MG63 (cell line): Measurements from ENCODE around the gene DPP9. TPM values are rescaled to one million over a fixed set of nuclear protein-coding genes. Genes with fewer than 3 reads are reported as not detected.

Experiments used
- DNase-seq: peaks from one replicate; pipeline ENCODE4 v3.0.0-alpha.2; 2020
- H3K27me3 ChIP-seq: fragments of 250-450 bp; sonication (Bioruptor Pico); 2 replicates; pipeline ENCODE4 v1.5.1; 2020; ENCODE audit warnings: mild to moderate bottlenecking, moderate library complexity
- H3K36me3 ChIP-seq: fragments of 250-450 bp; sonication (Bioruptor Pico); 2 replicates; pipeline ENCODE4 v1.5.1; 2020; ENCODE audit warnings: mild to moderate bottlenecking, moderate library complexity
- H3K4me3 ChIP-seq: fragments of 250-450 bp; sonication (Bioruptor Pico); 2 replicates; pipeline ENCODE4 v1.5.1; 2020; ENCODE audit warnings: mild to moderate bottlenecking, moderate library complexity
- H3K9me3 ChIP-seq: fragments of 250-450 bp; sonication (Bioruptor Pico); 2 replicates; pipeline ENCODE4 v1.5.1; 2020; ENCODE audit warnings: mild to moderate bottlenecking, moderate library complexity
- total RNA-seq: library from RNA; depleted of rRNA; stranded (reverse); fragments of >200 nt; shearing (Covaris generic); gene quantifications from 2 replicates; pipeline ENCODE4 v1.2.3, GENCODE V29; 2014; ENCODE audit warnings: low replicate concordance; rRNA removed

DPP9 gene
- 16.1 and 17.0 TPM in 2 replicates for total RNA-seq

DNA sequence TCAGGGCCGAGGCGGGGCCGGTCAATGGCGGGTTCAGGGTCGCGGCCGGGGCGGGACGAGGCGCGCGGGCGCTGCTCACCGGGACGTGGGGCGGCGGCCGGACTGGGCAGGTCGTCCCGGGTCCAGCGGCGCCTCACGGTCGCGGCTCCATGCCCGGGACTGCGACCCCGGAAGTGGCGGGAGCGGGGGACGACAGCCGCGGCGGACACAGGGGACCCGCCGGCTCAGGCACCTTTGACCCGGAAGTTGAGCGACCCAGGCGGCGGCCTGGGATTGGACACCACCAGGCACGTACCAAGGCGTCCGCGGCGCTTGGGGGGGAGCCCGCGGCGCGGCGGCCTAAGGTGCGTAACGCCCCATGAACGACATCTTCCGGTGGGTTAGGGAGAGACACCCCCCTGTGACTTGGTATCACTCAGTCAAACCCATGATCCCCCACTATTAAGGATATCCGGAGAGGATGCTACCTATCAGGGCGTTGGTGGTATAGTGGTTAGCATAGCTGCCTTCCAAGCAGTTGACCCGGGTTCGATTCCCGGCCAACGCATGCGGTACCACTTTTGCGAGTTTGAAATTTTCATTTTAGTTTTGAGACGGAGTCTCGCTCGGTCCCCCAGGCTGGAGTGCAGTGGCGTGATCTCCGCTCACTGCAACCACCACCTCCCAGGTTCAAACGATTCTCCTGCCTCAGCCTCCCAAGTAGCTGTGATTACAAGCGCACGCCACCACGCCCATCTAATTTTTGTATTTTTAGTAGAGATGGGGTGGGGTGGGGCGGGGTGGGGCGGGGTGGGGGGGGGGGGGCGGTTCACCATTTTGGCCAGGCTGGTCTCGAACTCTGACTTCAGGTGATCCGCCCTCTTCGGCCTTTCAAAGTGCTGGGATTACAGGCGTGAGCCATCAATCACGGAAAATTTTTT, at the start of gene DPP9:
Gene DPP9, minus strand, starts transcription at position 248 of the 920 bp plus-strand sequence. CDS start 3,936 bp downstream, outside the sequence.
- no peaks in the 10 kb centered on the region; the same call in 1 of the 2 replicates for H3K36me3 ChIP-seq
- peak within 1 kb of the TSS; percentile 70 for H3K4me3 ChIP-seq
- H3K27me3 ChIP-seq = no peaks in the 10 kb centered on the region
- peak; percentile 95 for DNase-seq
- no peaks in the 10 kb centered on the region for H3K9me3 ChIP-seq

DNA sequence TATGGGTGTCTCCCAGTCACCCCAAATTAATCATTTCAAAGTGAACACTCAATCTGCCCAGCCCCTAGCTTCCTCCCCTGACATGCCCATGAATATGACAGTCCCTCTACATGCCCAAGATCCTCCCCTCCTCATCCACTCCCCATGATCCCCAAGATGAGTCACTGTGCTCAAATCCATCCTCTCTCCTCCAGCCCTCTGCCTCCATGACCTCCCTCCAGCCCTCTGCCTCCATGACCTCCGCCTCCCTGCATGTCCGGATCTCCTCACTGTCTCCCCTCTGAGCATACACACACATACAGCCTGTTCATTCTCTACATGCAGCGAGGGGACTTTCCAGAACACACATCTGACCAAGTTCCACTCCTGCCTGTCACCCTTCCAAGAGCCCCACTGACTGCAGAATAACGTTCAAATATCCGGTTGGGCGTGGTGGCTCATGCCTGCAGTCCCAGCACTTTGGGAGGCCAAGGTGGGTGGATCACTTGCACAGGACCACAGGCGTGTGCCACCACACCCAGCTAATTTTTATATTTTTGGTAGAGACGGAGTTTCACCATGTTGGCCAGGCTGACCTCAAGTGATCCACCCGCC, 49.5 kb upstream of the DPP9 start:
- Histone ChIP-seq H3K4me3 (no peak overlapping the region), H3K36me3 (no peaks in the 10 kb centered on the region), H3K27me3 (no peaks in the 10 kb centered on the region), H3K9me3 (no peaks in the 10 kb centered on the region)
- no peak for DNase-seq

DNA sequence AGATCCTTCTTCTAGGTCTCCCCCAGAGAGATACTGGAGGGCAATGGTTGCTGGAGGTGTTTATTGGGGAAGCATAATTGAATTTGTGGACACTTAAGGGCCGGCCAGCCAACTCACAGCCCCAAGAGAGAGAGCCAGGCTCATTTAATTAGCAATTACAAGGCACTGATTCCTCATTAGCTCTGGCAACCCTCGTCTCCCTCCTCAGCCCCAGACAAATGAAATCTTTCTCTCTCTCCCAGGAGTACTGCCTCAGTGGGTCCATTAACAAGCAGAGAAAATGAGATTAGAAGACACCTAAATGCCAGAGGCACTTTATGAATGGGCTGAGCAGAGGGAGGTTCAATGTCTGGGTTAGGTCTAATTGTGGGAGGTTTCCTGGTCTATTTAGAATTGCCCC, 48.9 kb upstream of the DPP9 start:
- Histone ChIP-seq H3K36me3 (no peaks in the 10 kb centered on the region), H3K27me3 (no peaks in the 10 kb centered on the region), H3K4me3 (no peak overlapping the region), H3K9me3 (no peaks in the 10 kb centered on the region)
- no peak for DNase-seq

DNA sequence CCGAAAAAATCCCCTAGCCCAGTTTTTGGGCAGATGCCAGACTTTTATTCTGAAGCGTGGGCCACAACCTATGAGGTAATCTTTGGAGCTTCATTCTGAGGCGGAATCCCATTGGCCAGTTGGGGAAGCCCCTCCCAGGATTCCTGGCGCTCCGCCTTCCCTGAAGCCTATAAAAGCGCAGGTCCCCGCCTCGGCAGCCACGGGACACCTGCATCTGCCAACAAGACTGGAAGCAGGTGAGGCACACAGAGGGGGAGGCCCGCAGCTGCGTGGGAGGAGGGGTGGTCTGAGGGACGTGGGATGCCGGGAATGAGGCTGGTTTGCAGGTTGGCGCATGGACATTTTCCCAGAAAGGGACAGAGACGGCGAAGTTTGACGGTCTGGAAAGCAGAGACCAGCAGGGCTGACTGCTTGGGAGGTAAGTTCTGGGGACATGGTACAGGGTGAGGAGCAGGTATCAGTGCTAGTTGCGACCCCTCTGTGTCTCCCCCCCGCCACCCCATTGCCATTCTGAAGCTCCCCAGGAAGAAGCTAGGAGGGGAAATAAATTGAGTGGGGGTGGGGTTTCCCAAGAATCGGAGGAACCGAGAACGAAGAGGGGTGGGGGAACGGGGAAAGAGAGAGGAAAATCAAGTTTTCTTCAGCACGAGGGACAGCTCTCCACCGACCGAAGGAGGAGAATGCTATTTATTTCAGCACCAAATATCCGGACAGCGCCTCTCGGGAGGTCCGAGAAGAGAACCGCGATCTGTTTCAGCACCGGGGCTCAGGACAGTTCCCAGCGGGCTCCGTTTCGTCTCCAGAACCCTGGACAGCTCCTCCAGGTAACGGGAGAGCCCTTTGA, 45.5 kb upstream of the DPP9 start:
- H3K27me3 ChIP-seq = no peaks in the 10 kb centered on the region
- DNase-seq = peak; percentile 50
- no peaks in the 10 kb centered on the region for H3K36me3 ChIP-seq

DNA sequence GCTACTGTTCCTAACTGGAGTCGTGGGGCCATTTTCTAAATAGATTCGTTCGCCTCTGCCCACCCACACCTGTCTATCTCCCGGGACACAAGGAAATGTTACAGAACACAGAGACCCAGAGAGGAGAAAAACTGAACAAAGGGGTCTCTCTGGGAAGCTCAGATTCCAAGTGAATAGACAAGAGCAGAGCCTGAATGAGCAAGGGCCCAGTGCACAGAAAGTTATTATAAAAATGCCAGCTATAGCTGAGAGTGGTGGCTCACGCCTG, 40.7 kb upstream of the DPP9 start:
- Histone ChIP-seq H3K27me3 (no peaks in the 10 kb centered on the region; the same call in 1 of the 2 replicates), H3K36me3 (no peaks in the 10 kb centered on the region), H3K4me3 (no peak overlapping the region), H3K9me3 (no peaks in the 10 kb centered on the region)
- DNase-seq = no peak

More for the DNA sequence above, 45.5 kb upstream of the DPP9 start:
- no peak overlapping the region for H3K4me3 ChIP-seq
- H3K9me3 ChIP-seq = no peaks in the 10 kb centered on the region

DNA sequence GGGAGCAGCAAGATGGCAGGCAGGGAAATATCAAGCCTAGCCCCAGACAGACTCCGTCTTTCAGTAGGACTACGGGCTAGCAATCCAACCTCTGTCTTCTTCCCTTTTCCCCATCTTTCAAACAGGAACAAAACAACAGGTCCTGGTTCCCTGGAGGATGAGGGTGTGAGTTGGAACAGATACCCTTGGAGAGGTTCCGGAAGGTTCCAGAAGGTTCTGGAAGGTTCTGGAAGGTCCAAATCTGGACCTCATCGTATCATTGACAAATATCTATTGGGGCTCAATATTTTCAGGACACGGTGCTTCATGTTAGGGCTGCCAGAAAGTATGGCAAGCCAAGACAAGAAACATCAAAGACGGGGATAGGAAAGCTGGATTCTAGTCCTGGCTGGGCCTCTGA, 39.4 kb upstream of the DPP9 start:
- Histone ChIP-seq H3K27me3 (no peaks in the 10 kb centered on the region; the same call in 1 of the 2 replicates), H3K9me3 (no peaks in the 10 kb centered on the region), H3K36me3 (no peaks in the 10 kb centered on the region), H3K4me3 (no peak overlapping the region)
- DNase-seq = no peak

DNA sequence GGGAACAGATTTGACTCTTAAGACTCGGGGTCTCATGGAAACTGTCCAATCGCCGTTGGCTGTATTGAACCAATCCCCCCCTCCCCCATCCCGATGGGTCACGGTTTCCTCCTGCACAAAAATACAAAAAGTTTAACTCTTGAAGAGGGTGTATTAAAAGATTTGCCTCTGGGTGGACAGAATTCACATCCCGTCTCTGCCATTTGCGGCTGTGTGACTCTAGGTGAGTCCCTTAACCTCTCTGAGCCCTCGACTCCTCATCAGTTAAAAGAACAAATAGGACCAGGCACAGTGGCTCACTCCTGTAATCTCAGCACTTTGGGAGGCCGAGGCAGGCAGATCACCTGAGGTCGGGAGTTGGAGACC, 36.6 kb upstream of the DPP9 start:
- DNase-seq = no peak
- Histone ChIP-seq H3K36me3 (no peaks in the 10 kb centered on the region), H3K27me3 (no peaks in the 10 kb centered on the region; the same call in none of the 2 replicates), H3K4me3 (no peak overlapping the region), H3K9me3 (no peaks in the 10 kb centered on the region)

DNA sequence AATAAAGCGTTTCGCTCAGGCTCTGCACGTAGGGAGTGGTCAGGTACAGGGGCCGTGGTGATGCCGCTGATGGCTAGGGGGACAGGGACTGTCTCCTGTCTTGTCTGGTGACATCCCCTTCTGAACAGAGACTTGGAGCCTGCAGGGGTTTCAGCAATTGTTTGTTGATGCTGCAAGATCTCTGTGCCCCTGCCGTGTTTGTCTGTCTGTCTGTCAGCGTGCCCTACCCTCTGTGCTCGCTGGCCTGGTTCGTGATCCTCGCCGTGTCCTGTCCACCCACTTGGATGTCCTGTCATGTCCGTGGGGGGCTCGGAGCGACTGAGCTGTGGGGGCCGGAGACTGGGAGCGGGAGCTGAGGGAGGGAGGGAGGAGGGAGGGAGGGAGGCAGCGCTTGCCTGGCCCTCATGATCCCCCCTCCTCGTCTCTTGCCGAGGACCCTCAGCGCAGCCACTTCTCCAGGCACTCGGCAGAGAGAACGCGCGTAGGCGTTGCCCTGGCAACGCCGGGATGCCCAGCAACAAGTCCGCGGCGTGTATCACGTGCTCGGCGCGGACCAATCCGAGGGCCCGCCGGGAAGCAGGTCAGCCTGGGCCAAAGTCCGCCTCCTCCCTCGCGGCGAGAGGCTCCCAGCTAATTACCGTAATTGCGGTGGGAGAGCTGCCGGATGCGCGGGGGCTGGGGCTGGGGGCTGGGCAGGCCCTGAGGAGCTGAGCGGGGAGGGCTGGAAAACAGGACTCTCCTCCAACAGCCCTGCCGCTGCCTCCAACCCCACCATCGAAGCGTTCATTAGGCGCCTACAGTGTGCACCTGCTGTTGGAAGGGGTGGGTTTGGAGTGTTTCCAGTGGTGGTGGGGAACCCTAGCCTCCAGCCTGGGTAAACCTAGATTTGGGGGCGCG, 36.0 kb upstream of the DPP9 start:
- H3K36me3 ChIP-seq = no peaks in the 10 kb centered on the region
- H3K27me3 ChIP-seq = no peaks in the 10 kb centered on the region; the same call in none of the 2 replicates
- H3K9me3 ChIP-seq = no peaks in the 10 kb centered on the region
- peak; percentile 64 for DNase-seq
- no peak overlapping the region for H3K4me3 ChIP-seq

DNA sequence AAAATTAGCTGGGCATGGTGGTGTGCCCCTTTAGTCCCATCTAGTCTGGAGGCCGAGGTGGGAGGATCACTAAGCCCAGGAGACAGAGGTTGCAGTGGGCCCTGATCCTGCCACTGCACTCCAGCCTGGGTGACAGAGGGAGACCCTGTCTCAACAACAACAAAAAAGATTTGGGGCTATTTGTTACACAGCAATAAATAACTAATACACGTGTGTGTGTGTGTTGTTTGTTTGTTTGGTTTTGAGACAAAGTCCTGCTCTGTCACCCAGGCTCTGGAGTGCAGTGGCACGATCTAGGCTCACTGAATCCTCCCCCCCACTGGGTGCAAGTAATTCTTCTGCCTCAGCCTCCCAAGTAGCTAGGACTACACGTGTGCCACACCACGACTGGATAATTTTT, 35.0 kb upstream of the DPP9 start:
- H3K9me3 ChIP-seq = no peaks in the 10 kb centered on the region
- no peaks in the 10 kb centered on the region; the same call in none of the 2 replicates for H3K27me3 ChIP-seq
- no peaks in the 10 kb centered on the region for H3K36me3 ChIP-seq
- no peak overlapping the region for H3K4me3 ChIP-seq
- DNase-seq = no peak

DNA sequence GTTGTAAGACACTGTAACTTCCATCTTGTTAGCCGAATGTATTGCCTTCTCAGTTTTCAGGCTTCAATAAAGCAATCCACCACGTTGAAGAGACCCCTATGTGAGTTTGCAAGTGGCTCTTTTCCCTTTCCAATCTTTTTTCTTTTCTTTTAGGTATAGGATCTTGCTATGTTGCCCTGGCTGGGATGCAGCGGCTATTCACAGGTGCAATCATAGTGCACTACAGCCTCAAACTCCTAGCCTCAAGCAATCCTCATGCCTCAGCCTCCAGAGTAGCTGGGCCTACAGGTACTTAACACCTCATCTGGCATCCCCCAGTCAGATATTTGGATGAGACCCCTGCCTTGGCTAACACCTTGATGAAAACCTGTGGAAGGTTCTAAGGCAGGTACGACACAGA, 34.4 kb upstream of the DPP9 start:
- no peaks in the 10 kb centered on the region for H3K9me3 ChIP-seq
- H3K27me3 ChIP-seq = no peaks in the 10 kb centered on the region; the same call in none of the 2 replicates
- H3K4me3 ChIP-seq = no peak overlapping the region
- DNase-seq = no peak
- H3K36me3 ChIP-seq = no peaks in the 10 kb centered on the region

DNA sequence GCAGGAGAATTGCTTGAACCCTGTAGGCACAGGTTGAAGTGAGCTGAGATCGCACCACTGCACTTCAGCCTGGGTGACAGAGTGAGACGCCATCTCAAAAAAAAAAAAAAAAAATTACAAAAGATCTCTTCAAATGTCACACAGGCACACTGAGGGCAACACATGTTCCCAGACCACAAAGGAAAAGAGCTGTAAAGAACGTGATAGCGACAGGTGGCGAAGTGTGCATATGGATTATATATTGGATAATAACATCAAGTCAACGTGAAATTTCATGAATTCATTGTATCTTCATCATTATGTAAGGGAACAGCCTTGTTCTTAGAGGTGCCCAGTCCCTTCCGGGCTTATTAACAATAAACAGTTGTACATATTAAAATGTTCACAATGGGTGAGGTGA, 31.8 kb upstream of the DPP9 start:
- no peaks in the 10 kb centered on the region for H3K9me3 ChIP-seq
- H3K4me3 ChIP-seq = no peak overlapping the region
- no peaks in the 10 kb centered on the region for H3K36me3 ChIP-seq
- no peaks in the 10 kb centered on the region; the same call in none of the 2 replicates for H3K27me3 ChIP-seq
- no peak for DNase-seq

DNA sequence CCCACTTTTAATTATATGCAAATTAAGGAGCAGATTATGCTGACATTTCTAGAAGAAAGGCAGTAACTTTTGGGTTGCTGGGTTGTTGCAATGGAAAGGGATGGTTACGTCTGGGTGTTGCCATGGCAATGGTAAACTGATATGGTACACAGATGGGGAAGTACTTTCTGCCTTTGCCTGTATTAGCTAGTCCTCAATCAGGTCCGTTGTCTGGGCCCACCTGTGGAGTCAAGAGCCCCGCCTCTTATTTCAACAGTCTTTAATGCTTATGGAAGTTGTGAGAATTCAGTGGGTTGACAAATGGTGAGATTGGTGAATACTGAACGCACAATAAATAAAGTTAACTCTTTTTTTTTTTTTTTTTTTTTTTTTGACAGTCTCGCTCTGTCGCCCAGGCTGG, 30.6 kb upstream of the DPP9 start:
- Histone ChIP-seq H3K4me3 (no peak overlapping the region), H3K27me3 (no peaks in the 10 kb centered on the region; the same call in 1 of the 2 replicates), H3K9me3 (no peaks in the 10 kb centered on the region), H3K36me3 (no peaks in the 10 kb centered on the region)
- DNase-seq = no peak

DNA sequence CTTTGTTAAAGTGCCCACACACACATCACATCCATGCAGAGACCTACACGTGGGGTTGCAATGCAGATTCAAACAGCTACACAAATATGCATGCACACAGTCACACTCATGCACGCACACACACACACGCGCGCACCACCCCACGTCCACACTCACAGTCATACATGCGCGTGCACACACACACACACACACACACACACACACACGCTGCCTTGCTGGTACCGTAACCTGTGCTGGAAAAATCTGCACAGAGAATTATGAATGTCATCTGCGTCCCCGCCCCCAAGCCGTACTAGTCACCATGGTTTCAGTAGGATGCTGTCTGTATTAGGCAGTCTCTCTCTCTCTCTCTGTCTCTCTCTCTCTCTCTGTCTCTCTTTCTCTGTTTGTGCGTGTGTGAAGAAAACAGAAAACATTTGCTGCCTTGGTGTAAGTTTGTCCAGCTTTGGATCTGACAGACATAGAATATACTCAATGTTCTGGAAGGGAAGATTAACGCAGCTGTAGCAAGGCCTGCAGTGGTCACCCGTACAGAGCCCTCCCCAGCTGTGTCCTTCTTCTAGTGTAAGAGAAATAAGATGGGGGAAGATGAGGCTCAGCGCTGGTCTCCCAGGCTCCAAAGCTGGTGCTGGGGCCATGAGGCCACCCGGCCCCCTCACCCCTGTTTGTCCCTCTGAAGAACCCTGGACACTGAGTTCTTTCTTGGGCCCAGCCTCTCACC, 26.4 kb upstream of the DPP9 start:
- Histone ChIP-seq H3K4me3 (no peak overlapping the region), H3K9me3 (no peaks in the 10 kb centered on the region), H3K27me3 (no peaks in the 10 kb centered on the region), H3K36me3 (no peaks in the 10 kb centered on the region)
- no peak for DNase-seq

DNA sequence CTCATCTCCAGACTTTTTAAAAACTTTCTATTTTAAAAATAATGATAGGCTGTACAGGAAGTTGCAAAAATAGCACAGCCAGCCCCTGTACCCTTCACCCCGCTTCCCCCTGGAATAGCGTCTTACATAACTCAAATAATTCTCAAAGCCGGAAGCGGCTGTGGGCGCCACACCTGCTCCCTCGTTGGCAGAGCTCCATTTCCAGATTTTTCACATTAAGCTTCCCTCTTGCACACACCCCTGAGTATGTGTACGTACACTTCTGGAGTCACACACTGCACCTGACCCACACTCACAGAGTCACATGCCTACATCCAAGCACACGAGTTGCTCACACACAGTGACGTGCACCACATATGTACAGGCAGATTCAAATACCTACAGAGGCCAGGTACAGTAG, 24.9 kb upstream of the DPP9 start:
- H3K36me3 ChIP-seq = no peaks in the 10 kb centered on the region
- no peak for DNase-seq
- H3K27me3 ChIP-seq = no peaks in the 10 kb centered on the region

DNA sequence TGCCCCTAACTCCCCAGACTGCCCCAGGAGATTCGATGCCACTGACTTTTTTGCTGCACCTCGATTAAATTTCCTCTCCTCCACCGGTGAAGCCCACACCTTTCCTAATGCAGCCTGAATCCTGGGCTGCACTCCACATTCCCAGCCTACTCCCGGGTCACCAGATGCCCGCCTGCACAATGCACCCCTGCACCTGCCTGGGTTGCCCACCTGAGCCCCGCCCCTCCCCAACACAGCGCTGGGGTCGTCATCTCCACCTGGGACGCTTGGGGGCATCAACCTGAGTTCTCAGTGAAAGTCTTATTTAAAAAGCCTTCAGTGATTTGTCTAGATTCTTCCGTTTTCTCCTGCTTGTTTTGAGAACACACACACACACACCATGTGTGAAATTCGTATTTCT, 24.5 kb upstream of the DPP9 start:
- H3K27me3 ChIP-seq = no peaks in the 10 kb centered on the region
- H3K36me3 ChIP-seq = no peaks in the 10 kb centered on the region
- no peak for DNase-seq
- H3K4me3 ChIP-seq = no peak overlapping the region
- no peaks in the 10 kb centered on the region for H3K9me3 ChIP-seq

More for the DNA sequence above, 24.9 kb upstream of the DPP9 start:
- Histone ChIP-seq H3K9me3 (no peaks in the 10 kb centered on the region), H3K4me3 (no peak overlapping the region)

DNA sequence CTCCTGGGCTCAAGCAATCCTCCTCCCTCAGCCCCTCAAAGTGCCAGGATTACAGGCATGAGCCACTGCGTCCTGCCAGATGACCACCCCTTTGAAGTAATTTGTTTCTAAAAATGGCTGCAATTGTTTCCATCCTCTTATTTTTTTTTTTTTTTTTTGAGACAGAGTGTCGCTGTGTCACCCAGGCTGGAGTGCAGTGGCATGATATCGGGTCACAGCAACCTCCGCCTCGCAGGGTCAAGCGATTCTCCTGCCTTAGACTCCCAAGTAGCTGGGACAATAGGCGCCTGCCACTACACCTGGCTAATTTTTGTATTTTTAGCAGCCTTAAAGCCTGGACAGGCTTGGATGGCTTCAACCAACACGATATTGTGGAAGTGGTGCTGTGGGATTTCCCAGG, 22.3 kb upstream of the DPP9 start:
- no peak overlapping the region for H3K4me3 ChIP-seq

More for the DNA sequence above, 22.3 kb upstream of the DPP9 start:
- no peak for DNase-seq
- Histone ChIP-seq H3K36me3 (no peaks in the 10 kb centered on the region), H3K27me3 (no peaks in the 10 kb centered on the region), H3K9me3 (no peaks in the 10 kb centered on the region)
